GM21423 (cell line): ENCODE data around the gene KDSR.
A peak's percentile ranks its signal among the peaks of the same experiment; 100 is the strongest.

Source experiments
- ATAC-seq: cut with Tn5 transposase; IDR thresholded peaks from one replicate; pipeline ENCODE4 v1.9.1; 2021; ENCODE audit warnings: mild to moderate bottlenecking, moderate library complexity; ENCODE audit not compliant: unreplicated experiment

KDSR gene

GRCh38 chr18:63322206-63322605 lies 44.8 kb downstream of the KDSR start:
- no peak for ATAC-seq

- no peak for ATAC-seq
These were observed 45.7 kb downstream of the KDSR start for GRCh38 chr18:63321291-63321690.

GRCh38 chr18:63320975-63321265 lies 46.1 kb downstream of the KDSR start:
- no peak for ATAC-seq

GRCh38 chr18:63320123-63320974 lies 46.7 kb downstream of the KDSR start:
- peak; percentile 56 for ATAC-seq

GRCh38 chr18:63319383-63320122 lies 47.5 kb downstream of the KDSR start, which contains the start of gene BCL2:
BCL2 (minus strand) TSS chr18:63319769.
- peak; percentile 8 for ATAC-seq

GRCh38 chr18:63318889-63319382 lies 48.1 kb downstream of the KDSR start:
- no peak for ATAC-seq

- peak; percentile 37 for ATAC-seq
These were observed 48.8 kb downstream of the KDSR start for GRCh38 chr18:63317982-63318888.

- ATAC-seq, result no peak
These were observed 49.5 kb downstream of the KDSR start for GRCh38 chr18:63317556-63317946.

- no peak for ATAC-seq
These were observed 50.1 kb downstream of the KDSR start for GRCh38 chr18:63316612-63317555.

- no peak for ATAC-seq
These were observed 51.1 kb downstream of the KDSR start for GRCh38 chr18:63315876-63316275.

- ATAC-seq, result no peak
These were observed 51.8 kb downstream of the KDSR start for GRCh38 chr18:63315131-63315662.

- no peak for ATAC-seq
These were observed 52.8 kb downstream of the KDSR start for GRCh38 chr18:63314062-63314790.

GRCh38 chr18:63313396-63313917 lies 53.5 kb downstream of the KDSR start:
- ATAC-seq, result no peak

- peak; percentile 30 for ATAC-seq
These were observed 54.1 kb downstream of the KDSR start for GRCh38 chr18:63312737-63313395.

- ATAC-seq, result peak; percentile 0
These were observed 55.0 kb downstream of the KDSR start for GRCh38 chr18:63312019-63312409.

GRCh38 chr18:63311118-63312018 lies 55.6 kb downstream of the KDSR start:
- ATAC-seq, result peak; percentile 64

- ATAC-seq, result no peak
These were observed 57.6 kb downstream of the KDSR start for GRCh38 chr18:63309422-63309821.
